ENCODE measurements around the gene FNDC8.

- TF ChIP-seq POLR2AphosphoS5 (IDR thresholded peaks at IDR 0.05) (no peak), CTCF (IDR thresholded peaks at IDR 0.05) (peak in 2 of 3 donors; percentile 37 to 39)
Observed at GRCh38 chr17:35170968-35171771, 49.8 kb downstream of the FNDC8 start.
